GM12872 (cell line): Measurements from ENCODE around the gene IL10RB.

ENCODE experiments used
- TF ChIP-seq, protein P1 (sequence below): IDR thresholded peaks from 3 replicates; pipeline ENCODE4 v1.5.1; 2011; ENCODE audit warnings: low read depth, mild to moderate bottlenecking, low read length, moderate library complexity; ENCODE audit not compliant: insufficient read depth

The IL10RB gene

DNA sequence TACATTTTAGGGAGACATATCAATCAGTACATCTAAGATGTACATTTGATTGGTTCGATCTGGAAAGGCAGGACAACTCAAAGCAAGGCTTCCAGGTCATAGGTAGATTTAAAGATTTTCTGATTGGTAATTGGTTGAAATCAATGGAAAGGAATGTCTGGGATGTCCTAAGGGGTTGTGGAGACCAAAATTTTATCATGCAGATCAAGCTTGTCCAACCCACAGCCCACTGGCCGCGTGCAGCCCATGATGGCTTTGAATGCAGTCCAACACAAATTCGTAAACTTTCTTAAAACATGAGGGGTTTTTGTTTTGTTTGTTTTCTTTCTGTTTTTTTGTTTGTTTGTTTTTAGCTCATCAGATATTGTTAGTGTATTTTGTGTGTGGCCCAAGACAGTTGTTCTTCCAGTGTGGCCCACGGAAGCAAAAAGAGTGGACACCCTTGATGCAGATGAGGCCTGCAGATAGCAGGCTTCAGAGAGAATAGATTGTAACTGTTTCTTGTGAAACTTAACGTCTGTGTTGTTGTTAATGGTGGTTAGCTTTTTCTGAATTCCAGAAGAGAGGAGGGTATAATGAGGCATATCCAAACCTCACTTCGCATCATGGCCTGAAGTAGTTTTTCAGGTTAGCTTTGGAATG lies 61.7 kb downstream of the IL10RB start:
- TF ChIP-seq, protein P1, sequence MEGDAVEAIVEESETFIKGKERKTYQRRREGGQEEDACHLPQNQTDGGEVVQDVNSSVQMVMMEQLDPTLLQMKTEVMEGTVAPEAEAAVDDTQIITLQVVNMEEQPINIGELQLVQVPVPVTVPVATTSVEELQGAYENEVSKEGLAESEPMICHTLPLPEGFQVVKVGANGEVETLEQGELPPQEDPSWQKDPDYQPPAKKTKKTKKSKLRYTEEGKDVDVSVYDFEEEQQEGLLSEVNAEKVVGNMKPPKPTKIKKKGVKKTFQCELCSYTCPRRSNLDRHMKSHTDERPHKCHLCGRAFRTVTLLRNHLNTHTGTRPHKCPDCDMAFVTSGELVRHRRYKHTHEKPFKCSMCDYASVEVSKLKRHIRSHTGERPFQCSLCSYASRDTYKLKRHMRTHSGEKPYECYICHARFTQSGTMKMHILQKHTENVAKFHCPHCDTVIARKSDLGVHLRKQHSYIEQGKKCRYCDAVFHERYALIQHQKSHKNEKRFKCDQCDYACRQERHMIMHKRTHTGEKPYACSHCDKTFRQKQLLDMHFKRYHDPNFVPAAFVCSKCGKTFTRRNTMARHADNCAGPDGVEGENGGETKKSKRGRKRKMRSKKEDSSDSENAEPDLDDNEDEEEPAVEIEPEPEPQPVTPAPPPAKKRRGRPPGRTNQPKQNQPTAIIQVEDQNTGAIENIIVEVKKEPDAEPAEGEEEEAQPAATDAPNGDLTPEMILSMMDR, result no peak

- TF ChIP-seq, protein P1, result no peak
These were observed 64.6 kb downstream of the IL10RB start for GRCh38 chr21:33330726-33331125.

GRCh38 chr21:33332143-33332542 lies 66.0 kb downstream of the IL10RB start:
- TF ChIP-seq, protein P1, result no peak

- TF ChIP-seq, protein P1, result no peak
These were observed 68.0 kb downstream of the IL10RB start for GRCh38 chr21:33334191-33334590.

- TF ChIP-seq, protein P1, result no peak
These were observed 68.7 kb downstream of the IL10RB start for GRCh38 chr21:33334824-33335223.

- TF ChIP-seq, protein P1, result no peak
These were observed 73.0 kb downstream of the IL10RB start for GRCh38 chr21:33339135-33339534.

- TF ChIP-seq, protein P1, result no peak
These were observed 73.8 kb downstream of the IL10RB start for GRCh38 chr21:33339918-33340317.
